ENCODE results near the gene WDFY3. TPM values are rescaled to one million over a fixed set of nuclear protein-coding genes. Genes with fewer than 3 reads are reported as not detected.

The WDFY3 gene
- total RNA-seq, 1 experiment from 2014 or later = 39.9 TPM

DNA sequence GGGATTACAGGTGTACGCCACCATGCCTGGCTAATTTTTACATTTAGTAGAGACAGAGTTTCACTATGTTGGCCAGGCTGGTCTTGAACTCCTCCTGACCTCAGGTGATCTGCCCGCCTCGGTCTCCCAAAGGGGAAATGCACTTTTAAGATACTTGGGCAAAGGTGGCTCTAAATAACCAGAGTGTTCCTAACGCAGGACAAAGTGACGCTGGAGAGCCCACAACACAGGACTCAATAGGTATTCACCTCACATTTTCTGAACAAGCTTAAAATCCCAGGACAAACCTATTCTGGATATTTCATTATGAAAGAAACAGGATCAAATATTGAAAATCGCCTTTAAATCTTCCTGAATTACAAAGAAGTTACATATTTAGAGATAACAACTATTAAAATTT lies 69.0 kb downstream of the WDFY3 start:
- H4K20me1 ChIP-seq (ENCODE audit: insufficient read depth) = no peaks in the 10 kb centered on the region
- TF ChIP-seq EGR1 (IDR thresholded peaks at IDR 0.05; ENCODE audit: low read depth) (no peak), SRF (IDR thresholded peaks at IDR 0.05; ENCODE audit: low read depth) (no peak), FOSL1 (IDR thresholded peaks at IDR 0.05; ENCODE audit: low read depth) (no peak), TCF7L2 (IDR thresholded peaks at IDR 0.05; ENCODE audit: borderline replicate concordance, extremely low read depth, insufficient read depth, insufficient read length) (no peak), SP1 (IDR thresholded peaks at IDR 0.05; ENCODE audit: low read depth) (no peak), CBX3 (IDR thresholded peaks at IDR 0.05; ENCODE audit: low read depth) (no peak), RAD21 (IDR thresholded peaks at IDR 0.05; ENCODE audit: low read depth) (no peak), SIN3A (IDR thresholded peaks at IDR 0.05; ENCODE audit: low read depth) (no peak), EZH2phosphoT487 (IDR thresholded peaks at IDR 0.05; ENCODE audit: borderline replicate concordance) (no peak), POLR2A (IDR thresholded peaks at IDR 0.05; ENCODE audit: borderline replicate concordance, extremely low read depth, insufficient read depth, insufficient read length) (no peak)
- TF ChIP-seq, protein P1, sequence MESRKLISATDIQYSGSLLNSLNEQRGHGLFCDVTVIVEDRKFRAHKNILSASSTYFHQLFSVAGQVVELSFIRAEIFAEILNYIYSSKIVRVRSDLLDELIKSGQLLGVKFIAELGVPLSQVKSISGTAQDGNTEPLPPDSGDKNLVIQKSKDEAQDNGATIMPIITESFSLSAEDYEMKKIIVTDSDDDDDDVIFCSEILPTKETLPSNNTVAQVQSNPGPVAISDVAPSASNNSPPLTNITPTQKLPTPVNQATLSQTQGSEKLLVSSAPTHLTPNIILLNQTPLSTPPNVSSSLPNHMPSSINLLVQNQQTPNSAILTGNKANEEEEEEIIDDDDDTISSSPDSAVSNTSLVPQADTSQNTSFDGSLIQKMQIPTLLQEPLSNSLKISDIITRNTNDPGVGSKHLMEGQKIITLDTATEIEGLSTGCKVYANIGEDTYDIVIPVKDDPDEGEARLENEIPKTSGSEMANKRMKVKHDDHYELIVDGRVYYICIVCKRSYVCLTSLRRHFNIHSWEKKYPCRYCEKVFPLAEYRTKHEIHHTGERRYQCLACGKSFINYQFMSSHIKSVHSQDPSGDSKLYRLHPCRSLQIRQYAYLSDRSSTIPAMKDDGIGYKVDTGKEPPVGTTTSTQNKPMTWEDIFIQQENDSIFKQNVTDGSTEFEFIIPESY (IDR thresholded peaks at IDR 0.05; ENCODE audit: extremely low read depth, insufficient replicate concordance, low read length) = no peak
- CTCF ChIA-PET = no interaction called here
- H3K9ac ChIP-seq (ENCODE audit: low read length) = no peak overlapping the region
- POLR2A ChIA-PET = no interaction called here
- H3K9me3 ChIP-seq (ENCODE audit: control insufficient read depth in 1 of 2, insufficient read depth in 1 of 2, low read depth in 1 of 2, low read length in 2 of 2) = no peaks in the 10 kb centered on the region
- no peaks in the 10 kb centered on the region; the same call in 1 of the 2 replicates for H3K79me2 ChIP-seq (ENCODE audit: insufficient read depth, low read length)
- no peaks in the 10 kb centered on the region for H3K36me3 ChIP-seq (ENCODE audit: control insufficient read depth in 1 of 2, insufficient read depth in 2 of 2, low read length in 2 of 2)
- H3K27me3 ChIP-seq (ENCODE audit: insufficient read depth, low read length) = no peaks in the 10 kb centered on the region
- ATAC-seq (no peak), DNase-seq (ENCODE audit: low read depth, low spot score) (no peak)
- RAD21 ChIA-PET (ENCODE audit: low non-redundant PET in 1 of 2, low total read pairs in 2 of 2, uncharacterized antibody in 2 of 2, unreplicated experiment in 2 of 2) = no interaction called here
- no peaks in the 10 kb centered on the region for H3K9me2 ChIP-seq (ENCODE audit: insufficient read depth)
- H2AFZ ChIP-seq (ENCODE audit: low read depth, low read length, poor library complexity, severe bottlenecking) = no peak overlapping the region
- H3K4me1 ChIP-seq (ENCODE audit: control insufficient read depth in 1 of 2, insufficient read depth in 2 of 2, low read length in 2 of 2) = no peaks in the 10 kb centered on the region
- H3K4me3 ChIP-seq (replicated peaks in 1 of 2; ENCODE audit: low read depth in 1 of 2, low read length in 2 of 2) = no peak overlapping the region
- H3K27ac ChIP-seq (ENCODE audit: low read depth, low read length) = no peak overlapping the region
- BruUV-seq (replicated peaks) = no TSS peak
- intact Hi-C loops (cut with micrococcal nuclease) = no loop called here
- H3K4me2 ChIP-seq (ENCODE audit: low read length) = no peak overlapping the region

Measured in HCT116 (cell line).